ENCODE measurements around the gene CFAP65.

Gene CFAP65

GRCh38 chr2:219009294-219009693, 32.0 kb downstream of the CFAP65 start:
- no peak for DNase-seq (ENCODE audit: low spot score)

- no peak for DNase-seq (ENCODE audit: low spot score)
Measured at GRCh38 chr2:219003979-219004378, 37.3 kb downstream of the CFAP65 start.

GRCh38 chr2:219003267-219003634, 38.1 kb downstream of the CFAP65 start:
- no peak for DNase-seq (ENCODE audit: low spot score)

GRCh38 chr2:219002395-219003266, 38.7 kb downstream of the CFAP65 start:
- DNase-seq (ENCODE audit: low spot score) = no peak

- no peak for DNase-seq (ENCODE audit: low spot score)
Measured at GRCh38 chr2:219001577-219002394, 39.5 kb downstream of the CFAP65 start.

GRCh38 chr2:219001100-219001576, 40.2 kb downstream of the CFAP65 start:
- no peak for DNase-seq (ENCODE audit: low spot score)

GRCh38 chr2:219000569-219000960, 40.8 kb downstream of the CFAP65 start:
- DNase-seq (ENCODE audit: low spot score) = no peak

- no peak for DNase-seq (ENCODE audit: low spot score)
Measured at GRCh38 chr2:218999881-219000568, 41.3 kb downstream of the CFAP65 start.

GRCh38 chr2:218999021-218999880, 42.1 kb downstream of the CFAP65 start:
- DNase-seq (ENCODE audit: low spot score) = no peak

GRCh38 chr2:218998414-218999002, 42.8 kb downstream of the CFAP65 start:
- DNase-seq (ENCODE audit: low spot score) = no peak

GRCh38 chr2:218997731-218998130, 43.6 kb downstream of the CFAP65 start:
- DNase-seq (ENCODE audit: low spot score) = no peak

- no peak for DNase-seq (ENCODE audit: low spot score)
Measured at GRCh38 chr2:218996937-218997336, 44.4 kb downstream of the CFAP65 start.

GRCh38 chr2:218995972-218996711, 45.2 kb downstream of the CFAP65 start:
- peak; percentile 75 for DNase-seq (ENCODE audit: low spot score)

- DNase-seq (ENCODE audit: low spot score) = no peak
Measured at GRCh38 chr2:218995561-218995960, 45.8 kb downstream of the CFAP65 start.

- DNase-seq (ENCODE audit: low spot score) = no peak
Measured at GRCh38 chr2:218993345-218994315, 47.7 kb downstream of the CFAP65 start, which contains the start of gene CRYBA2. Gene CRYBA2, minus strand, starts transcription at chr2:218993422. Its CDS starts 246 bp downstream, at chr2:218993176.

- no peak for DNase-seq (ENCODE audit: low spot score)
Measured at GRCh38 chr2:218992703-218993344, 48.5 kb downstream of the CFAP65 start.

- DNase-seq (ENCODE audit: low spot score) = no peak
Measured at GRCh38 chr2:218992196-218992595, 49.1 kb downstream of the CFAP65 start.

GRCh38 chr2:218991674-218992168, 49.6 kb downstream of the CFAP65 start:
- DNase-seq (ENCODE audit: low spot score) = no peak

Measured in globus pallidus (tissue), 1 donor.